Kidney (tissue), 22 donors: Measurements from ENCODE around the gene KITLG. TPM values are rescaled to one million over a fixed set of nuclear protein-coding genes. Genes with fewer than 3 reads are reported as not detected.
"Not testable (repeated sequence)": the region's sequence is repeated elsewhere in the genome, so short reads cannot be mapped to it uniquely, and the experiment has no call there.

Experiments used
- DNase-seq, 5 donors: peaks; one replicate each; pipeline ENCODE4 v3.0.0-alpha.2; 2013 to 2020
- FAIRE-seq: peaks from 2 replicates; lab custom pipeline; 2012; peaks lifted over from hg19 to GRCh38; lab: Jason Lieb, UNC
- H3K27ac ChIP-seq, 2 donors: one replicate each; pipeline ENCODE4 v1.7.0; 2013; ENCODE audit warnings: low read depth in 2 of 2, low read length in 2 of 2, inconsistent platforms in 1 of 2
- H3K27me3 ChIP-seq: one replicate; pipeline ENCODE4 v1.7.1; 2013; ENCODE audit warnings: low read length, inconsistent platforms; ENCODE audit not compliant: control insufficient read depth, insufficient read depth
- H3K36me3 ChIP-seq, 3 donors: one replicate each; pipeline versions ENCODE4 v1.7.0 to v1.7.1; 2013; ENCODE audit warnings: low read length in 3 of 3, control low read depth in 1 of 3, inconsistent platforms in 1 of 3; ENCODE audit not compliant: insufficient read depth in 3 of 3, control insufficient read depth in 2 of 3
- H3K4me1 ChIP-seq, 3 donors: one replicate each; pipeline versions ENCODE4 v1.7.0 to v1.7.1; 2013; ENCODE audit warnings: low read length in 3 of 3, inconsistent platforms in 1 of 3, low read depth in 1 of 3; ENCODE audit not compliant: control insufficient read depth in 2 of 3, insufficient read depth in 2 of 3
- H3K4me3 ChIP-seq, 3 donors: one replicate each; pipeline versions ENCODE4 v1.7.0 to v1.8.1; 2013; ENCODE audit warnings: low read length in 3 of 3, control low read depth in 1 of 3, inconsistent platforms in 1 of 3
- H3K9ac ChIP-seq, 3 donors: one replicate each; pipeline versions ENCODE4 v1.7.0 to v1.7.1; 2013; ENCODE audit warnings: low read length in 3 of 3, control low read depth in 1 of 3, inconsistent platforms in 1 of 3
- H3K9me3 ChIP-seq, 3 donors: one replicate each; pipeline versions ENCODE4 v1.7.0 to v1.7.1; 2013; ENCODE audit warnings: low read length in 3 of 3, control low read depth in 1 of 3, inconsistent platforms in 1 of 3; ENCODE audit not compliant: control insufficient read depth in 2 of 3, insufficient read depth in 1 of 3
- CTCF ChIP-seq: IDR thresholded peaks from 3 replicates; pipeline ENCODE4 v1.5.1; 2012; ENCODE audit warnings: mild to moderate bottlenecking, moderate library complexity, borderline replicate concordance; ENCODE audit not compliant: insufficient read depth; ENCODE audit errors: extremely low read depth
- intact Hi-C: fragments of 100-400 bp; cut with DNase I; formaldehyde crosslinking; loops from one replicate; pipeline ENCODE4 v1.11.1; 2022
- long read RNA-seq, 10 donors: library from polyadenylated mRNA in 1 of 10; unstranded in 1 of 10; transcript quantifications; one replicate each; pipeline ENCODE4 v2.0.0 and lab custom pipeline, GENCODE V29; 2021 to 2026
- polyA plus RNA-seq: library from polyadenylated mRNA; stranded (reverse); fragments of 350-450 nt; fragmentation: Illumina TruSeq; extraction: RNeasy Lipid Tissue Mini Kit (QIAGEN cat#74804); gene quantifications from one replicate; pipeline ENCODE4 v1.2.3, GENCODE V29; 2014; ENCODE audit warnings: low read depth, low replicate concordance; ENCODE audit not compliant: insufficient read depth
- total RNA-seq: library from RNA; stranded (reverse); fragmentation: NEBNext Ultra II Directional; extraction: Animal tissue kit (Norgen Biotek cat#: 25700); gene quantifications from one replicate; pipeline ENCODE4 v1.2.1, GENCODE V29; 2021
- donor health status: control.
- donor health status: control.
- donor health status: control.
- donor health status: control.
- donor health status: control.
- donor health status: DM: yes; HTN: yes; CAD: no.
- donor health status: Normal renal cell carcinoma (clear cell type).

The KITLG gene
- total RNA-seq (125 TPM), polyA plus RNA-seq (17.6 TPM)
- long read RNA-seq, donor 1, full-length matches to known transcripts, result 9 of 9 reads
- long read RNA-seq, donor 1, partial matches to known transcripts, result 0 of 9 reads
- long read RNA-seq, donor 1, other reads (novel, unspliced or antisense), result 0 of 9 reads
- long read RNA-seq, donor 2, full-length matches to known transcripts, result 7 of 7 reads
- long read RNA-seq, donor 2, partial matches to known transcripts, result 0 of 7 reads
- long read RNA-seq, donor 2, other reads (novel, unspliced or antisense), result 0 of 7 reads
- long read RNA-seq, donor 3, full-length matches to known transcripts, result 10 of 10 reads
- long read RNA-seq, donor 3, partial matches to known transcripts, result 0 of 10 reads
- long read RNA-seq, donor 3, other reads (novel, unspliced or antisense), result 0 of 10 reads
- long read RNA-seq, donor 4, full-length matches to known transcripts, result 1 of 1 reads
- long read RNA-seq, donor 4, partial matches to known transcripts, result 0 of 1 reads
- long read RNA-seq, donor 4, other reads (novel, unspliced or antisense), result 0 of 1 reads
- long read RNA-seq, donor 5, result 0 reads
- long read RNA-seq, donor 6, full-length matches to known transcripts, result 5 of 5 reads
- long read RNA-seq, donor 6, partial matches to known transcripts, result 0 of 5 reads
- long read RNA-seq, donor 6, other reads (novel, unspliced or antisense), result 0 of 5 reads
- long read RNA-seq, donor 7, full-length matches to known transcripts, result 59 of 80 reads
- long read RNA-seq, donor 7, partial matches to known transcripts, result 3 of 80 reads
- long read RNA-seq, donor 7, other reads (novel, unspliced or antisense), result 18 of 80 reads
- long read RNA-seq, donor 8, full-length matches to known transcripts, result 7 of 7 reads
- long read RNA-seq, donor 8, partial matches to known transcripts, result 0 of 7 reads
- long read RNA-seq, donor 8, other reads (novel, unspliced or antisense), result 0 of 7 reads
- long read RNA-seq, donor 9, full-length matches to known transcripts, result 8 of 8 reads
- long read RNA-seq, donor 9, partial matches to known transcripts, result 0 of 8 reads
- long read RNA-seq, donor 9, other reads (novel, unspliced or antisense), result 0 of 8 reads
- long read RNA-seq, donor 10, full-length matches to known transcripts, result 10 of 10 reads
- long read RNA-seq, donor 10, partial matches to known transcripts, result 0 of 10 reads
- long read RNA-seq, donor 10, other reads (novel, unspliced or antisense), result 0 of 10 reads

- Histone ChIP-seq H3K4me1 (no peaks in the 10 kb centered on the region), H3K27me3 (no peaks in the 10 kb centered on the region), H3K27ac (peak within 1 kb of the TSS; percentile 72 to 76), H3K4me3 (peak within 1 kb of the TSS; percentile 72 to 94 (median 88)), H3K36me3 (no peaks in the 10 kb centered on the region), H3K9ac (peak within 1 kb of the TSS; percentile 15 to 78 (median 60)), H3K9me3 (no peaks in the 10 kb centered on the region)
- intact Hi-C loops, result no loop called here
- no peak for TF ChIP-seq CTCF
- DNase-seq (peak; percentile 89 to 95 (median 93)), FAIRE-seq (no peak)
Measured at GRCh38 chr12:88580051-88580871, at the start of gene KITLG. Gene KITLG, minus strand, starts transcription at chr12:88580471. Its CDS starts 193 bp downstream, at chr12:88580278.

- no peak for TF ChIP-seq CTCF
- FAIRE-seq, result no peak
- Histone ChIP-seq H3K27me3 (no peaks in the 10 kb centered on the region), H3K36me3 (no peaks in the 10 kb centered on the region), H3K4me1 (no peaks in the 10 kb centered on the region), H3K4me3 (no peak overlapping the region), H3K27ac (no peak overlapping the region), H3K9me3 (no peaks in the 10 kb centered on the region), H3K9ac (no peak overlapping the region)
- intact Hi-C loops, result no loop called here
- DNase-seq, result no peak
Measured at GRCh38 chr12:88628856-88629509, 48.7 kb upstream of the KITLG start.

GRCh38 chr12:88628035-88628434 lies 47.8 kb upstream of the KITLG start:
- H3K27ac ChIP-seq, H3K36me3 ChIP-seq, H3K9me3 ChIP-seq, H3K4me1 ChIP-seq, DNase-seq, H3K4me3 ChIP-seq, H3K9ac ChIP-seq, FAIRE-seq, intact Hi-C loops, H3K27me3 ChIP-seq: not testable (repeated sequence)
